Neural crest cell (in vitro differentiated cells): ENCODE results near the gene CHIC2. TPM values are rescaled to one million over a fixed set of nuclear protein-coding genes. Genes with fewer than 3 reads are reported as not detected.

ENCODE experiments used
- DNase-seq: peaks from one replicate; pipeline ENCODE4 v3.0.0; 2021; ENCODE audit warnings: low read depth, mixed read lengths, low spot score
- H3K27ac Mint-ChIP-seq: one replicate; pipeline ENCODE4 v1.8.0; 2021; ENCODE audit warnings: mild to moderate bottlenecking, mixed read lengths; ENCODE audit not compliant: unreplicated experiment
- H3K27me3 Mint-ChIP-seq: 2 replicates; pipeline ENCODE4 v1.8.0; 2021; ENCODE audit warnings: low read depth, mild to moderate bottlenecking, mixed read lengths
- H3K36me3 Mint-ChIP-seq: 2 replicates; pipeline ENCODE4 v1.8.0; 2021; ENCODE audit warnings: low read depth, mild to moderate bottlenecking, mixed read lengths
- H3K4me1 Mint-ChIP-seq: 2 replicates; pipeline ENCODE4 v1.8.0; 2021; ENCODE audit warnings: mixed read lengths
- H3K4me3 Mint-ChIP-seq: one replicate; pipeline ENCODE4 v1.8.0; 2021; ENCODE audit warnings: mild to moderate bottlenecking, mixed read lengths
- H3K9me3 Mint-ChIP-seq: 2 replicates; pipeline ENCODE4 v1.8.0; 2021; ENCODE audit warnings: mixed read lengths
- total RNA-seq: library from RNA; stranded (reverse); gene quantifications from 2 replicates; pipeline ENCODE4 v1.2.1, GENCODE V29; 2021
- TF ChIP-seq, protein P1 (sequence below): fragments of 200-600 bp; sonication (generic); conservative IDR thresholded peaks from 2 replicates; pipeline ENCODE4 v1.5.0; 2021; ENCODE audit warnings: antibody characterized with exemption, mild to moderate bottlenecking

Gene CHIC2
- total RNA-seq, 1 donor from 2014 or later, result 9.5 TPM

- no peaks in the 10 kb centered on the region for H3K4me1 Mint-ChIP-seq
- H3K36me3 Mint-ChIP-seq, result peaks cover 24% of the 10 kb centered on the region
- no peak for DNase-seq
- H3K27ac Mint-ChIP-seq, result no peak overlapping the region
- TF ChIP-seq, protein P1, sequence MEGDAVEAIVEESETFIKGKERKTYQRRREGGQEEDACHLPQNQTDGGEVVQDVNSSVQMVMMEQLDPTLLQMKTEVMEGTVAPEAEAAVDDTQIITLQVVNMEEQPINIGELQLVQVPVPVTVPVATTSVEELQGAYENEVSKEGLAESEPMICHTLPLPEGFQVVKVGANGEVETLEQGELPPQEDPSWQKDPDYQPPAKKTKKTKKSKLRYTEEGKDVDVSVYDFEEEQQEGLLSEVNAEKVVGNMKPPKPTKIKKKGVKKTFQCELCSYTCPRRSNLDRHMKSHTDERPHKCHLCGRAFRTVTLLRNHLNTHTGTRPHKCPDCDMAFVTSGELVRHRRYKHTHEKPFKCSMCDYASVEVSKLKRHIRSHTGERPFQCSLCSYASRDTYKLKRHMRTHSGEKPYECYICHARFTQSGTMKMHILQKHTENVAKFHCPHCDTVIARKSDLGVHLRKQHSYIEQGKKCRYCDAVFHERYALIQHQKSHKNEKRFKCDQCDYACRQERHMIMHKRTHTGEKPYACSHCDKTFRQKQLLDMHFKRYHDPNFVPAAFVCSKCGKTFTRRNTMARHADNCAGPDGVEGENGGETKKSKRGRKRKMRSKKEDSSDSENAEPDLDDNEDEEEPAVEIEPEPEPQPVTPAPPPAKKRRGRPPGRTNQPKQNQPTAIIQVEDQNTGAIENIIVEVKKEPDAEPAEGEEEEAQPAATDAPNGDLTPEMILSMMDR, result no peak
- no peak overlapping the region for H3K4me3 Mint-ChIP-seq
- no peaks in the 10 kb centered on the region for H3K9me3 Mint-ChIP-seq
- H3K27me3 Mint-ChIP-seq, result no peaks in the 10 kb centered on the region
Observed at GRCh38 chr4:54041933-54042332, 22.5 kb downstream of the CHIC2 start.

DNA sequence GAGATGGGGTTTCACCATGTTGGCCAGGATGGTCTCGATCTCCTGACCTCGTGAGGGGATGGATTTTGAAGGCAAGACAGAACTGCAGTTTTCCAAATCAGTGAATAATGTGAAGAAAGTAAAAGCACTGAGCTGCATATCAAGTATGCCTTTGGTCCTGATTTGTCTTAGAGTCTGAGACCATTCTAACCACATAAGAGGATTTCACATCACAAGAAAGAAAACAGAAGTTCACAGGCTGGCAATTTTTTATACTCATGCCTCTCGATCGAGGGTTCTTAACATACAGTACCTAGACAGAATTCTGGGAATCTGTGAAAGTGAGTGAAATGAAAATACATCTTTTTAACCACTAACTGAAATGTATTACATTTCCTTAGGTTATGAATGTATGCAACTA, 23.3 kb downstream of the CHIC2 start:
- H3K27me3 Mint-ChIP-seq, result no peaks in the 10 kb centered on the region
- no peak for DNase-seq
- H3K27ac Mint-ChIP-seq, result no peak overlapping the region
- H3K4me1 Mint-ChIP-seq, result no peaks in the 10 kb centered on the region
- TF ChIP-seq, protein P1, result no peak
- no peaks in the 10 kb centered on the region for H3K9me3 Mint-ChIP-seq
- H3K4me3 Mint-ChIP-seq, result no peak overlapping the region
- peaks cover 24% of the 10 kb centered on the region for H3K36me3 Mint-ChIP-seq

GRCh38 chr4:54038056-54038455, 26.3 kb downstream of the CHIC2 start:
- peaks cover 22% of the 10 kb centered on the region for H3K36me3 Mint-ChIP-seq
- H3K9me3 Mint-ChIP-seq, result peaks cover 5% of the 10 kb centered on the region
- H3K27me3 Mint-ChIP-seq, result peaks cover 24% of the 10 kb centered on the region
- peaks cover under 1% of the 10 kb centered on the region for H3K4me1 Mint-ChIP-seq
- no peak for DNase-seq
- TF ChIP-seq, protein P1, result no peak
- no peak overlapping the region for H3K27ac Mint-ChIP-seq
- no peak overlapping the region for H3K4me3 Mint-ChIP-seq

DNA sequence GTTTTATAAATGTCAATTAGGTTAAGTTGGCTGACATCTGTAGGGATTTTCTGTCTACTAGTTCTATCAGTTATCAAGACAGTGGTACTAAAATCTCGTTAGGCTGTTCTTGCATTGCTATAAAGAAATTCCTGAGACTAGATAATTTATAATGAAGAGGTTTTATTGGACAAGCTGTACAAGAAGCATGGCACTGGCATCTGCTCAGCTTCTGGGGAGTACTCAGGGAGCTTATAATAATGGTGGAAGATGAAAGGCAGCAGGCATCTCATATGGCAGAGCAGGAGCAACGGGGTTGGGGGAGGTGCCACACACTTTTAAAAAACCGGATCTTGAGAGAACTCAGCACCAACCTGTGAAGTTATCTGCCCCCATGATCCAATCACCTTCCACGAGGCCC, 28.2 kb downstream of the CHIC2 start:
- peaks cover 18% of the 10 kb centered on the region for H3K36me3 Mint-ChIP-seq
- H3K4me3 Mint-ChIP-seq, result no peak overlapping the region
- H3K27ac Mint-ChIP-seq, result no peak overlapping the region
- DNase-seq, result no peak
- peaks cover 38% of the 10 kb centered on the region for H3K27me3 Mint-ChIP-seq
- H3K9me3 Mint-ChIP-seq, result peaks cover 5% of the 10 kb centered on the region
- peaks cover 8% of the 10 kb centered on the region for H3K4me1 Mint-ChIP-seq
- TF ChIP-seq, protein P1, result no peak

DNA sequence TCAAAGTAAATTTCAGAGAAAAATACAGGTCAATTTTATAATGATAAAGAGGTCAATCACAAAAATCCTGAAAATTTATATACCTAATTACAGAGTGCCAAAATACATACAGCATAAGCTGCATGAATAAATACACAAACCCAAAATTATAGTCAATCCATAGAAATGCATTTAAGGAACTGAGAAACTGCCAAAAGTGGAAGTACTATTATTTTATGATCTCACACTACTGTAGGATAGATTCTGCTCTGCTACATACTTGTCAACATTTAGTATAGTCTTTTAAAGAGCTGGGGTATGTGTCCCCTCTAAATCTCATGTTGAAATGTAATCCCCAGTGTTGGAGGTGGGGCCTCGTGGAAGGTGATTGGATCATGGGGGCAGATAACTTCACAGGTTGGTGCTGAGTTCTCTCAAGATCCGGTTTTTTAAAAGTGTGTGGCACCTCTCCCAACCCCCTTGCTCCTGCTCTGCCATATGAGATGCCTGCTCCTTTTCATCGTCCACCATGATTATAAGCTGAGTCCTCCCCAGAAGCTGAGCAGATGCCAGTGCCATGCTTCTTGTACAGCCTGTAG, 31.8 kb downstream of the CHIC2 start:
- TF ChIP-seq, protein P1, result no peak
- Mint-ChIP-seq H3K27me3 (peaks cover 61% of the 10 kb centered on the region), H3K9me3 (peaks cover 5% of the 10 kb centered on the region), H3K4me1 (peaks cover 8% of the 10 kb centered on the region), H3K4me3 (peak overlapping the region; percentile 7), H3K27ac (no peak overlapping the region), H3K36me3 (peaks cover 11% of the 10 kb centered on the region)
- DNase-seq, result no peak
